CD4-positive, alpha-beta T cell treated with Interleukin-21 for 1 hour (primary cell): ENCODE data around the gene NBEAL2.

Experiments used
- DNase-seq: peaks from one replicate; pipeline ENCODE4 v3.0.0-alpha.2; 2020

NBEAL2 gene

GRCh38 chr3:46988616-46989015 lies 9.2 kb downstream of the NBEAL2 start:
- DNase-seq = no peak

- no peak for DNase-seq
Measured at GRCh38 chr3:46989146-46989810, 9.8 kb downstream of the NBEAL2 start.

GRCh38 chr3:46990573-46991374 lies 11.3 kb downstream of the NBEAL2 start:
- no peak for DNase-seq

GRCh38 chr3:46991406-46992165 lies 12.1 kb downstream of the NBEAL2 start:
- no peak for DNase-seq

GRCh38 chr3:46992231-46992630 lies 12.8 kb downstream of the NBEAL2 start:
- DNase-seq = no peak

GRCh38 chr3:46993292-46993691 lies 13.8 kb downstream of the NBEAL2 start:
- no peak for DNase-seq

- DNase-seq = no peak
Measured at GRCh38 chr3:46993986-46994385, 14.5 kb downstream of the NBEAL2 start.

- no peak for DNase-seq
Measured at GRCh38 chr3:46994801-46995731, 15.6 kb downstream of the NBEAL2 start.

- no peak for DNase-seq
Measured at GRCh38 chr3:46995901-46996562, 16.6 kb downstream of the NBEAL2 start.

- DNase-seq = no peak
Measured at GRCh38 chr3:46996689-46997452, 17.4 kb downstream of the NBEAL2 start.

- DNase-seq = no peak
Measured at GRCh38 chr3:46997453-46998091, 18.1 kb downstream of the NBEAL2 start.

- DNase-seq = peak; percentile 74
Measured at GRCh38 chr3:46998121-46998851, 18.8 kb downstream of the NBEAL2 start.

- no peak for DNase-seq
Measured at GRCh38 chr3:46998852-46999515, 19.5 kb downstream of the NBEAL2 start.

- no peak for DNase-seq
Measured at GRCh38 chr3:46999516-47000197, 20.2 kb downstream of the NBEAL2 start.

- DNase-seq = no peak
Measured at GRCh38 chr3:47000198-47000815, 20.8 kb downstream of the NBEAL2 start.

GRCh38 chr3:47000922-47001730 lies 21.7 kb downstream of the NBEAL2 start:
- DNase-seq = no peak

- DNase-seq = no peak
Measured at GRCh38 chr3:47001731-47002170, 22.3 kb downstream of the NBEAL2 start.
